Central memory CD8-positive, alpha-beta T cell (primary cell): Measurements from ENCODE around the gene BTBD16.

Source experiments
- ATAC-seq: fragments of 150-1000 bp; cut with Tn5 transposase; replicated peaks from 2 replicates; pipeline ENCODE4 v1.10.0; 2022; ENCODE audit warnings: mild to moderate bottlenecking, moderate FRiP score, moderate number of reproducible peaks; ENCODE audit not compliant: poor library complexity, severe bottlenecking; ENCODE audit errors: extremely low read depth
- DNase-seq, 2 donors: peaks; one replicate each; pipeline ENCODE4 v3.0.0; 2021; ENCODE audit warnings: low spot score in 2 of 2
- H3K27ac Mint-ChIP-seq: one replicate; pipeline ENCODE4 v1.8.0; 2022; ENCODE audit warnings: low read depth, mild to moderate bottlenecking, moderate library complexity, mixed read lengths
- H3K27me3 Mint-ChIP-seq: one replicate; pipeline ENCODE4 v1.8.0; 2022; ENCODE audit warnings: mixed read lengths
- H3K36me3 Mint-ChIP-seq: one replicate; pipeline ENCODE4 v1.8.0; 2022; ENCODE audit warnings: mild to moderate bottlenecking, moderate library complexity, mixed read lengths; ENCODE audit not compliant: insufficient read depth
- H3K4me1 Mint-ChIP-seq: one replicate; pipeline ENCODE4 v1.8.0; 2022; ENCODE audit warnings: mixed read lengths
- H3K4me3 Mint-ChIP-seq: one replicate; pipeline ENCODE4 v1.8.0; 2022; ENCODE audit warnings: mild to moderate bottlenecking, moderate library complexity, mixed read lengths
- H3K9me3 Mint-ChIP-seq: one replicate; pipeline ENCODE4 v1.8.0; 2022; ENCODE audit warnings: mixed read lengths

The BTBD16 gene

GRCh38 chr10:122304054-122304579, 33.0 kb downstream of the BTBD16 start:
- no peak overlapping the region for H3K27ac Mint-ChIP-seq
- peaks cover 13% of the 10 kb centered on the region for H3K27me3 Mint-ChIP-seq
- H3K4me3 Mint-ChIP-seq, result no peak overlapping the region
- H3K4me1 Mint-ChIP-seq, result no peaks in the 10 kb centered on the region
- ATAC-seq, result no peak
- H3K36me3 Mint-ChIP-seq, result no peaks in the 10 kb centered on the region
- DNase-seq, result no peak
- peaks cover 6% of the 10 kb centered on the region for H3K9me3 Mint-ChIP-seq

GRCh38 chr10:122306282-122306681, 35.2 kb downstream of the BTBD16 start:
- Mint-ChIP-seq H3K4me3 (no peak overlapping the region), H3K36me3 (no peaks in the 10 kb centered on the region), H3K9me3 (peaks cover 6% of the 10 kb centered on the region), H3K4me1 (no peaks in the 10 kb centered on the region), H3K27ac (no peak overlapping the region), H3K27me3 (peaks cover 14% of the 10 kb centered on the region)
- ATAC-seq (no peak), DNase-seq (no peak)

- no peaks in the 10 kb centered on the region for H3K4me1 Mint-ChIP-seq
- peaks cover 6% of the 10 kb centered on the region for H3K9me3 Mint-ChIP-seq
- no peak overlapping the region for H3K4me3 Mint-ChIP-seq
- no peaks in the 10 kb centered on the region for H3K36me3 Mint-ChIP-seq
- DNase-seq, result no peak
- no peak overlapping the region for H3K27ac Mint-ChIP-seq
- no peak for ATAC-seq
- H3K27me3 Mint-ChIP-seq, result peaks cover 18% of the 10 kb centered on the region
Observed at GRCh38 chr10:122306744-122307143, 35.6 kb downstream of the BTBD16 start.

GRCh38 chr10:122307669-122308416, 36.7 kb downstream of the BTBD16 start:
- ATAC-seq (no peak), DNase-seq (no peak)
- H3K4me3 Mint-ChIP-seq, result no peak overlapping the region
- peaks cover 29% of the 10 kb centered on the region for H3K27me3 Mint-ChIP-seq
- no peak overlapping the region for H3K27ac Mint-ChIP-seq
- H3K4me1 Mint-ChIP-seq, result no peaks in the 10 kb centered on the region
- H3K9me3 Mint-ChIP-seq, result peaks cover 6% of the 10 kb centered on the region
- H3K36me3 Mint-ChIP-seq, result no peaks in the 10 kb centered on the region

- H3K36me3 Mint-ChIP-seq, result no peaks in the 10 kb centered on the region
- no peak overlapping the region for H3K27ac Mint-ChIP-seq
- H3K4me1 Mint-ChIP-seq, result no peaks in the 10 kb centered on the region
- no peak for DNase-seq
- H3K9me3 Mint-ChIP-seq, result peaks cover 6% of the 10 kb centered on the region
- no peak overlapping the region for H3K4me3 Mint-ChIP-seq
- peaks cover 37% of the 10 kb centered on the region for H3K27me3 Mint-ChIP-seq
- ATAC-seq, result no peak
Observed at GRCh38 chr10:122308417-122309141, 37.5 kb downstream of the BTBD16 start.

- Mint-ChIP-seq H3K27ac (no peak overlapping the region), H3K4me1 (no peaks in the 10 kb centered on the region), H3K36me3 (no peaks in the 10 kb centered on the region), H3K9me3 (peaks cover 5% of the 10 kb centered on the region), H3K27me3 (peaks cover 42% of the 10 kb centered on the region), H3K4me3 (no peak overlapping the region)
- DNase-seq (no peak), ATAC-seq (no peak)
Observed at GRCh38 chr10:122310311-122311050, 39.4 kb downstream of the BTBD16 start.

- peaks cover 46% of the 10 kb centered on the region for H3K27me3 Mint-ChIP-seq
- DNase-seq, result no peak
- no peaks in the 10 kb centered on the region for H3K36me3 Mint-ChIP-seq
- ATAC-seq, result no peak
- H3K9me3 Mint-ChIP-seq, result no peaks in the 10 kb centered on the region
- no peaks in the 10 kb centered on the region for H3K4me1 Mint-ChIP-seq
- H3K4me3 Mint-ChIP-seq, result no peak overlapping the region
- H3K27ac Mint-ChIP-seq, result no peak overlapping the region
Observed at GRCh38 chr10:122311051-122311410, 39.9 kb downstream of the BTBD16 start.

- H3K36me3 Mint-ChIP-seq, result no peaks in the 10 kb centered on the region
- no peak for ATAC-seq
- H3K4me1 Mint-ChIP-seq, result no peaks in the 10 kb centered on the region
- no peaks in the 10 kb centered on the region for H3K9me3 Mint-ChIP-seq
- H3K27me3 Mint-ChIP-seq, result peaks cover 50% of the 10 kb centered on the region
- no peak overlapping the region for H3K4me3 Mint-ChIP-seq
- no peak for DNase-seq
- H3K27ac Mint-ChIP-seq, result no peak overlapping the region
Observed at GRCh38 chr10:122311716-122312115, 40.6 kb downstream of the BTBD16 start.

GRCh38 chr10:122316224-122316884, 45.3 kb downstream of the BTBD16 start:
- Mint-ChIP-seq H3K27me3 (peaks cover 41% of the 10 kb centered on the region), H3K4me1 (no peaks in the 10 kb centered on the region), H3K36me3 (no peaks in the 10 kb centered on the region)

GRCh38 chr10:122321960-122322359, 50.9 kb downstream of the BTBD16 start:
- Mint-ChIP-seq H3K27me3 (peaks cover 59% of the 10 kb centered on the region), H3K36me3 (no peaks in the 10 kb centered on the region)
- DNase-seq, result no peak

More at GRCh38 chr10:122316224-122316884, 45.3 kb downstream of the BTBD16 start:
- Mint-ChIP-seq H3K27ac (no peak overlapping the region), H3K9me3 (peaks cover 6% of the 10 kb centered on the region), H3K4me3 (no peak overlapping the region)
- ATAC-seq (no peak), DNase-seq (no peak)

GRCh38 chr10:122323189-122323588, 52.1 kb downstream of the BTBD16 start:
- no peak for DNase-seq
- Mint-ChIP-seq H3K9me3 (peaks cover 6% of the 10 kb centered on the region), H3K4me1 (no peaks in the 10 kb centered on the region)

More at GRCh38 chr10:122321960-122322359, 50.9 kb downstream of the BTBD16 start:
- Mint-ChIP-seq H3K4me3 (no peak overlapping the region), H3K27ac (no peak overlapping the region), H3K9me3 (peaks cover 6% of the 10 kb centered on the region), H3K4me1 (no peaks in the 10 kb centered on the region)
- ATAC-seq, result no peak

More at GRCh38 chr10:122323189-122323588, 52.1 kb downstream of the BTBD16 start:
- ATAC-seq, result no peak
- Mint-ChIP-seq H3K27me3 (peaks cover 59% of the 10 kb centered on the region), H3K4me3 (no peak overlapping the region), H3K36me3 (no peaks in the 10 kb centered on the region), H3K27ac (no peak overlapping the region)
